H9 (cell line): Measurements from ENCODE around the gene SIRPD. TPM values are rescaled to one million over a fixed set of nuclear protein-coding genes. Genes with fewer than 3 reads are reported as not detected.
"Not testable (repeated sequence)": the region's sequence is repeated elsewhere in the genome, so short reads cannot be mapped to it uniquely, and the experiment has no call there.

Experiments
- DNase-seq: peaks from one replicate; pipeline ENCODE4 v3.0.0-alpha.2; 2017
- H2AFZ ChIP-seq: one replicate; pipeline ENCODE4 v1.6.1; 2013; ENCODE audit warnings: mild to moderate bottlenecking, low read length, control low read depth, moderate library complexity
- H2AK5ac ChIP-seq: 2 replicates; pipeline ENCODE4 v1.6.1; 2013; ENCODE audit warnings: low read length, control low read depth, mixed read lengths; ENCODE audit not compliant: insufficient read length
- H2BK120ac ChIP-seq: one replicate; pipeline ENCODE4 v1.6.1; 2013; ENCODE audit warnings: low read depth, mild to moderate bottlenecking, low read length, control low read depth, inconsistent platforms; ENCODE audit not compliant: poor library complexity, severe bottlenecking
- H2BK12ac ChIP-seq: 2 replicates; pipeline ENCODE4 v1.6.1; 2013; ENCODE audit warnings: low read length, control low read depth, mixed read lengths, low read depth; ENCODE audit not compliant: insufficient read length
- H2BK15ac ChIP-seq: 2 replicates; pipeline ENCODE4 v1.6.1; 2013; ENCODE audit warnings: low read depth, low read length, control low read depth
- H2BK20ac ChIP-seq: one replicate; pipeline ENCODE4 v1.6.1; 2013; ENCODE audit warnings: low read depth, mild to moderate bottlenecking, low read length, control low read depth, inconsistent platforms; ENCODE audit not compliant: poor library complexity, severe bottlenecking
- H2BK5ac ChIP-seq: 2 replicates; pipeline ENCODE4 v1.6.1; 2013; ENCODE audit warnings: low read length, control low read depth, mixed read lengths; ENCODE audit not compliant: insufficient read length
- H3K14ac ChIP-seq: 2 replicates; pipeline ENCODE4 v1.6.1; 2013; ENCODE audit warnings: low read length, control low read depth; ENCODE audit not compliant: insufficient read depth
- H3K18ac ChIP-seq: 2 replicates; pipeline ENCODE4 v1.6.1; 2013; ENCODE audit warnings: low read depth, mild to moderate bottlenecking, mixed read lengths, low read length, control low read depth; ENCODE audit not compliant: insufficient read length
- H3K23ac ChIP-seq: 2 replicates; pipeline ENCODE4 v1.6.1; 2013; ENCODE audit warnings: low read length, control low read depth, mixed read lengths, low read depth; ENCODE audit not compliant: insufficient read length
- H3K23me2 ChIP-seq: 2 replicates; pipeline ENCODE4 v1.6.1; 2013; ENCODE audit warnings: low read depth, mild to moderate bottlenecking, mixed read lengths, low read length, control low read depth; ENCODE audit not compliant: insufficient read length, poor library complexity, severe bottlenecking
- H3K27ac ChIP-seq: 2 replicates; pipeline ENCODE4 v1.5.1; 2013; ENCODE audit warnings: low read length, control low read depth, mixed read lengths, low read depth; ENCODE audit not compliant: insufficient read length
- H3K27me3 ChIP-seq: 2 replicates; pipeline ENCODE4 v1.6.1; 2013; ENCODE audit warnings: low read length, control low read depth, inconsistent platforms; ENCODE audit not compliant: insufficient read depth
- H3K4ac ChIP-seq: 2 replicates; pipeline ENCODE4 v1.6.1; 2013; ENCODE audit warnings: low read depth, mild to moderate bottlenecking, control low read depth, inconsistent platforms, low read length, moderate library complexity
- H3K4me1 ChIP-seq: 2 replicates; pipeline ENCODE4 v1.6.1; 2013; ENCODE audit warnings: low read length, control low read depth, inconsistent platforms; ENCODE audit not compliant: insufficient read depth
- H3K4me2 ChIP-seq: 2 replicates; pipeline ENCODE4 v1.6.1; 2013; ENCODE audit warnings: low read length, control low read depth, mixed read lengths; ENCODE audit not compliant: insufficient read length, insufficient read depth
- H3K56ac ChIP-seq: 2 replicates; pipeline ENCODE4 v1.6.1; 2013; ENCODE audit warnings: low read depth, mild to moderate bottlenecking, mixed read lengths, low read length, control low read depth; ENCODE audit not compliant: insufficient read length
- H3K79me1 ChIP-seq: 2 replicates; pipeline ENCODE4 v1.6.1; 2013; ENCODE audit warnings: low read depth, mild to moderate bottlenecking, moderate library complexity, low read length, control low read depth, inconsistent platforms; ENCODE audit not compliant: insufficient read depth, poor library complexity, severe bottlenecking
- H3K79me2 ChIP-seq: 2 replicates; pipeline ENCODE4 v1.6.1; 2013; ENCODE audit warnings: low read length, control low read depth, inconsistent platforms; ENCODE audit not compliant: insufficient read depth
- H3K9ac ChIP-seq: 2 replicates; pipeline ENCODE4 v1.6.1; 2013; ENCODE audit warnings: low read length, control low read depth, mixed read lengths; ENCODE audit not compliant: insufficient read length; ENCODE audit errors: extremely low read depth
- H3K9me3 ChIP-seq: one replicate; pipeline ENCODE4 v1.6.1; 2013; ENCODE audit warnings: low read depth, low read length, inconsistent platforms; ENCODE audit not compliant: control insufficient read depth
- H3T11ph ChIP-seq: one replicate; pipeline ENCODE4 v1.6.1; 2013; ENCODE audit warnings: mild to moderate bottlenecking, low read length, control low read depth, inconsistent platforms
- H4K20me1 ChIP-seq: one replicate; pipeline ENCODE4 v1.6.1; 2013; ENCODE audit not compliant: control insufficient read depth, insufficient read length, insufficient read depth
- H4K5ac ChIP-seq: 2 replicates; pipeline ENCODE4 v1.6.1; 2013; ENCODE audit warnings: low read depth, mild to moderate bottlenecking, mixed read lengths, low read length, control low read depth; ENCODE audit not compliant: insufficient read length
- H4K8ac ChIP-seq: replicated peaks from 2 replicates; pipeline ENCODE4 v1.6.1; 2013; ENCODE audit warnings: low read length, control low read depth, mixed read lengths, low read depth; ENCODE audit not compliant: insufficient read length
- H4K91ac ChIP-seq: 2 replicates; pipeline ENCODE4 v1.6.1; 2013; ENCODE audit warnings: low read depth, mild to moderate bottlenecking, moderate library complexity, mixed read lengths, low read length, control low read depth; ENCODE audit not compliant: insufficient read length
- H3K27ac Mint-ChIP-seq, 3 experiments: 2 replicates in 2 of 3; 3 replicates in 1 of 3; pipeline ENCODE4 v1.8.0; 2020 to 2021; ENCODE audit warnings: mixed read lengths in 3 of 3, mild to moderate bottlenecking in 1 of 3, moderate library complexity in 1 of 3
- H3K27me3 Mint-ChIP-seq: 2 replicates; pipeline ENCODE4 v1.8.0; 2021; ENCODE audit warnings: low read depth, mild to moderate bottlenecking, moderate library complexity, mixed read lengths
- H3K36me3 Mint-ChIP-seq, 3 experiments: 2 replicates in 2 of 3; 3 replicates in 1 of 3; pipeline ENCODE4 v1.8.0; 2020 to 2021; ENCODE audit warnings: low read depth in 3 of 3, mixed read lengths in 3 of 3; ENCODE audit not compliant: insufficient read depth in 1 of 3
- H3K4me1 Mint-ChIP-seq, 2 experiments: 2 replicates each; pipeline ENCODE4 v1.8.0; 2020; ENCODE audit warnings: mixed read lengths in 2 of 2
- H3K4me3 Mint-ChIP-seq, 2 experiments: 2 replicates in 1 of 2; 3 replicates in 1 of 2; pipeline ENCODE4 v1.8.0; 2020 to 2021; ENCODE audit warnings: mild to moderate bottlenecking in 2 of 2, mixed read lengths in 2 of 2, moderate library complexity in 1 of 2
- H3K9me3 Mint-ChIP-seq, 2 experiments: 2 replicates in 1 of 2; 3 replicates in 1 of 2; pipeline ENCODE4 v1.8.0; 2020; ENCODE audit warnings: mild to moderate bottlenecking in 2 of 2, mixed read lengths in 2 of 2, moderate library complexity in 1 of 2
- CTCF ChIP-seq: fragments of 200-600 bp; sonication (generic); conservative IDR thresholded peaks from 3 replicates; pipeline ENCODE4 v1.8.0; 2021; ENCODE audit warnings: antibody characterized with exemption, mild to moderate bottlenecking
- WGBS: extraction: QIAGEN DNeasy Blood & Tissue Kit; methylation state at CpG from one replicate; pipeline ENCODE4 v1.1.7; 2013; ENCODE audit warnings: missing lambda C conversion rate, low lambda C conversion rate, mixed read lengths; ENCODE audit not compliant: insufficient read length; ENCODE audit errors: extremely low coverage; 5-methylcytosine and 5-hydroxymethylcytosine counted together
- total RNA-seq: library from RNA; stranded (reverse); gene quantifications from 2 replicates; pipeline ENCODE4 v1.2.1, GENCODE V29; 2021

The SIRPD gene
- total RNA-seq, 1 experiment from 2014 or later = not detected

- WGBS = no CpG with 5 or more reads among the region's 3 CpGs
- no peak overlapping the region for H3K56ac ChIP-seq
- H2BK5ac ChIP-seq = no peak overlapping the region
- H3K9me3 ChIP-seq = no peaks in the 10 kb centered on the region
- no peak overlapping the region for H2AK5ac ChIP-seq
- H4K20me1 ChIP-seq = no peaks in the 10 kb centered on the region
- H4K8ac ChIP-seq = no peak overlapping the region
- H4K91ac ChIP-seq = no peak overlapping the region
- no peaks in the 10 kb centered on the region for H3K27me3 ChIP-seq
- H3K4me2 ChIP-seq = no peak overlapping the region
- no peak for TF ChIP-seq CTCF
- no peak overlapping the region for H2BK20ac ChIP-seq
- H3K36me3 Mint-ChIP-seq = no peaks in the 10 kb centered on the region
- no peak overlapping the region for H3K9ac ChIP-seq
- no peaks in the 10 kb centered on the region for H3K79me2 ChIP-seq
- no peaks in the 10 kb centered on the region; the same call in 1 of the 2 replicates for H3K27me3 Mint-ChIP-seq
- H3K14ac ChIP-seq = no peak overlapping the region
- no peak overlapping the region for H3K27ac Mint-ChIP-seq
- no peak overlapping the region for H3K4me3 Mint-ChIP-seq
- no peak overlapping the region for H2BK120ac ChIP-seq
- no peak overlapping the region for H3K27ac ChIP-seq
- H3K4ac ChIP-seq = no peak overlapping the region
- no peaks in the 10 kb centered on the region for H3K4me1 ChIP-seq
- no peaks in the 10 kb centered on the region for H3K79me1 ChIP-seq
- H3K4me1 Mint-ChIP-seq = no peaks in the 10 kb centered on the region
- no peak overlapping the region for H2AFZ ChIP-seq
- H3K23ac ChIP-seq = no peak overlapping the region
- no peak overlapping the region for H3T11ph ChIP-seq
- no peak overlapping the region for H2BK12ac ChIP-seq
- no peak overlapping the region for H4K5ac ChIP-seq
- DNase-seq = no peak
- no peaks in the 10 kb centered on the region; a peak in 1 of 5 replicates for H3K9me3 Mint-ChIP-seq
- H3K18ac ChIP-seq = no peak overlapping the region
- no peak overlapping the region for H2BK15ac ChIP-seq
- H3K23me2 ChIP-seq = no peaks in the 10 kb centered on the region
Measured at GRCh38 chr20:1576641-1577040, 19.1 kb upstream of the SIRPD start.

- H2AFZ ChIP-seq, H3K79me2 ChIP-seq, H3K27ac ChIP-seq, H3K9ac ChIP-seq, H2BK12ac ChIP-seq, H3K23ac ChIP-seq, H2BK20ac ChIP-seq, H3K4me2 ChIP-seq, H4K5ac ChIP-seq, H3K27me3 ChIP-seq, H3K4me3 Mint-ChIP-seq, H4K91ac ChIP-seq, H4K20me1 ChIP-seq, H3K23me2 ChIP-seq, H4K8ac ChIP-seq, H3K4me1 Mint-ChIP-seq, H3K27ac Mint-ChIP-seq, H3T11ph ChIP-seq, H2BK15ac ChIP-seq, DNase-seq, H3K79me1 ChIP-seq, H3K27me3 Mint-ChIP-seq, H2BK5ac ChIP-seq, H3K9me3 Mint-ChIP-seq, H3K56ac ChIP-seq, H3K9me3 ChIP-seq, H3K36me3 Mint-ChIP-seq, H2AK5ac ChIP-seq, H3K4ac ChIP-seq, H3K18ac ChIP-seq, H3K4me1 ChIP-seq, H3K14ac ChIP-seq, H2BK120ac ChIP-seq: not testable (repeated sequence)
- WGBS = no CpG with 5 or more reads among the region's 1 CpG
Measured at GRCh38 chr20:1576003-1576402, 18.5 kb upstream of the SIRPD start.
